ENCODE data around the gene SLC7A4. TPM values are rescaled to one million over a fixed set of nuclear protein-coding genes. Genes with fewer than 3 reads are reported as not detected.

Gene SLC7A4
- total RNA-seq, 1 donor: 2.2 TPM

DNA sequence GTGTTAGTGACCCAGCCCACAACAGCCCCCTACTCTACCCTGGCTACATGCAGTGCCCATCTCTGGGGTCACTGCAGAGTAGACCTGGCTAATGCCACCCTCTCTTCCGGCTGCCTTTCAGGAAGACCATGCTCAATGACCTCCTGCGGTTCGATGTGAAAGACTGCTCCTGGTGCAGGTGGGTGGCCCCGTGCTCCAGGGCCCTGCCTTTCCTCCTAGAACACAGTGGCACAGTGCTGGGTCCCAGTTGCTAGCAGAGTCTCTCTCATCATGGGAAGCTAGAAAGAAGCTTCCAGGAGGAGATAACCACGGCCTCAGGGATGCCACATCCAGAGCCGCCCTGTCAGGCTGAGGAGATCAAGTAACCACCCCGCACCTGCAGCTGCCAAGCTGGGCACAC is 46.6 kb downstream of the SLC7A4 start:
- H3K4me3 ChIP-seq (ENCODE audit: low read depth, low read length): no peak overlapping the region
- no peak for DNase-seq (ENCODE audit: low read depth)
- TF ChIP-seq CTCF (IDR thresholded peaks at IDR 0.05; ENCODE audit: insufficient read depth, low read depth, low read length): no peak

DNA sequence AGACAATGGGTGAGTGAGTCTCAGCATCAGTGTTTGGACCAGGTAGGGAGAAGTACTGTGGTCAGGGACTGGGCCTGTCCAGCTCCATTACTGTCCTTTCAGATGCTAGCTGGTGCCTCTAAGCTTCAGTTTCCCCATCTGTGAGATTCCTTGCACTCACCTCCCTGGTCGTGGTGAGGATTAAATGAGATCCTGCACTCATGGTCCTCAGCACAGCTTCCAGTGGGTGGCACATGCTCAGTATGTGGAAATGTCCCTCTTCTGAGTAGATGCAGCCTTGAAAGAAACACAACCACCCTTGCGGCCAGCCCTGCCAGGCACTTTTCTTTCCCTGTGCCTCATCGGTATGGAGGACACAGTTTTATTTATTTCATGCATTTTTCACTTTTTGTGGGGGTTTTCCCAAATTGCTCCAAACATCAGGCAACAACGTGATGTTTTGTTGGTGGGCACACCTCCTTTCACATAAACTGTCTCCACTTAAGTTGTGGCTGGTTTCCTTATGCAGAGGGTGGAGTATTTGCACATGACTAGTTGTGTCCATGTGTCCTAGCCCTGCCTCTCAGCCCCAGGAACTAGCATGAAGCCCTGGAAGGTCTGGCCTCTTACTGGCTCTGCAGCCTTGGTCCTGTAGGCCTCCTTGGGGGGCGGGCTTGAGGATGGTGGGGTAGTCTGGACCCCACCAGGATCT is 49.1 kb downstream of the SLC7A4 start:
- no peak for TF ChIP-seq CTCF (IDR thresholded peaks at IDR 0.05; ENCODE audit: insufficient read depth, low read depth, low read length)
- peak overlapping the region; percentile 91 for H3K4me3 ChIP-seq (ENCODE audit: low read depth, low read length)
- DNase-seq (ENCODE audit: low read depth): no peak

DNA sequence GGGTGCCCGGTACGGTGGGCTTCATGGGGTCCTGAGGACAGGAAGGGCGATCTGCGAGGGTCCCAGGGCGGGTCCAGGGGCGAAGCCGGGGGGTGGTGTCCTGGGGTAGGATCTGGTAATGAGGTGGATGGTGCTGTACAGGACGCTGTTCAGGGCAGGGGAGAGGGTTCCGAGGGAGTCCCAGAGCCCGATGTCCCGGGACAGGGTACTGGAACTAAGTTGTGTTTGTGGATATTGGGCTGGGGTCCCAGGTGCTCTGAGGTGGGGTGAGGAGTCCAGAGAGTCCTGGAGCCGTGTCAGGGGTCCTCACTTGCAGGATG is 49.8 kb downstream of the SLC7A4 start:
- no peak for DNase-seq (ENCODE audit: low read depth)

DNA sequence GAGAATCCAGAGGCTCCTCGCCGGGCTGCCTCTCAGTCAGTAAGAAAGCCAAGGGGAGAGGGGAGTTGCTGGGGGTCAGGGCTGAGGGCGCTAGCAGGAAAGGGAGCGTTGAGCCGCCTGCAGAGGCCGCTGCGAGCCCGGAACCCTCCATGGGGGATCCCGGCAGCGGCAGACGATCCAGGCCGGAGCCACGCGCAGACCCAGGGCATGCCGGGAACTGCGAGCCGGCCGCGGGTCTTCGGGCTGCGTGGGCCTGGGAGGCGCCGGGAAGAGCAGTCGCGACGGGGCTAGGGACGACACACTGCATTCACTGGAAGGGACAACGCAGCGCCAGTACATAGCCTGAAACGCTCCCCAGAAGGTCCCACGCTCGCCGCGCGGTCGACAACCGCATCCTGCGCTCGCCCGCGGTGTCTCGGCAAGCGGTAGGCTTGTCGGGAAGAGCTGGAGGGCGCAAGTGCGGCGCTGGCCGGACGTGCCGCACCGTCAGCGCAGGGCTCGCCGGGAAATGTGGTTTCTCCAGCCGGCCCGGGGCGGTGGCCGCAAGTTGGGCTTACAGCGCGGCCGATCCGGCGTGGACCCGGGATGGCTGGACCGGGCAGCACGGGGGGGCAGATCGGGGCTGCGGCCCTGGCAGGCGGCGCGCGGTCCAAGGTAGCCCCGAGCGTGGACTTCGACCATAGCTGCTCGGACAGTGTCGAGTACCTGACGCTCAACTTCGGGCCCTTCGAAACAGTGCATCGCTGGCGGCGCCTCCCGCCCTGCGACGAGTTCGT is 50.4 kb downstream of the SLC7A4 start, which contains the start of gene LZTR1:
Gene LZTR1, plus strand, starts transcription at position 511 of the 776 bp plus-strand sequence. Its CDS starts 75 bp downstream, at position 586.
- TF ChIP-seq CTCF (IDR thresholded peaks at IDR 0.05; ENCODE audit: insufficient read depth, low read depth, low read length): peak; percentile 68
- peak within 1 kb of the TSS; percentile 91 for H3K4me3 ChIP-seq (ENCODE audit: low read depth, low read length)
- peak; percentile 84 for DNase-seq (ENCODE audit: low read depth)

More for the DNA sequence above, 49.8 kb downstream of the SLC7A4 start:
- H3K4me3 ChIP-seq (ENCODE audit: low read depth, low read length): peak overlapping the region; percentile 91
- no peak for TF ChIP-seq CTCF (IDR thresholded peaks at IDR 0.05; ENCODE audit: insufficient read depth, low read depth, low read length)

GRCh38 chr22:20980938-20981722 is 51.2 kb downstream of the SLC7A4 start:
- DNase-seq (ENCODE audit: low read depth): no peak
- H3K4me3 ChIP-seq (ENCODE audit: low read depth, low read length): peak overlapping the region; percentile 91
- TF ChIP-seq CTCF (IDR thresholded peaks at IDR 0.05; ENCODE audit: insufficient read depth, low read depth, low read length): no peak

GRCh38 chr22:20980523-20980922 is 51.8 kb downstream of the SLC7A4 start:
- H3K4me3 ChIP-seq (ENCODE audit: low read depth, low read length): no peak overlapping the region
- TF ChIP-seq CTCF (IDR thresholded peaks at IDR 0.05; ENCODE audit: insufficient read depth, low read depth, low read length): no peak
- DNase-seq (ENCODE audit: low read depth): no peak
